Epithelial cell of esophagus (primary cell): ENCODE results near the gene DHH.

Experiments used
- DNase-seq: peaks from one replicate; pipeline ENCODE4 v3.0.0; 2010; ENCODE audit warnings: low read depth
- H3K4me3 ChIP-seq: 2 replicates; pipeline ENCODE4 v1.5.1; 2011; ENCODE audit warnings: mild to moderate bottlenecking, low read length, control low read depth
- CTCF ChIP-seq: IDR thresholded peaks from 2 replicates; pipeline ENCODE4 v1.5.1; 2011; ENCODE audit warnings: low read depth, mild to moderate bottlenecking, low read length, control low read depth, inconsistent platforms; ENCODE audit not compliant: insufficient read depth; ENCODE audit errors: missing control alignments

DHH gene

GRCh38 chr12:49088932-49089330 lies 5.7 kb downstream of the DHH start:
- TF ChIP-seq CTCF: no peak
- DNase-seq: no peak
- no peak overlapping the region for H3K4me3 ChIP-seq

GRCh38 chr12:49088150-49088931 lies 6.3 kb downstream of the DHH start:
- peak; percentile 93 for DNase-seq
- H3K4me3 ChIP-seq: no peak overlapping the region
- peak; percentile 86 for TF ChIP-seq CTCF

GRCh38 chr12:49086116-49086515 lies 8.5 kb downstream of the DHH start:
- no peak for TF ChIP-seq CTCF
- no peak for DNase-seq
- no peak overlapping the region for H3K4me3 ChIP-seq

- TF ChIP-seq CTCF: no peak
- DNase-seq: no peak
- H3K4me3 ChIP-seq: no peak overlapping the region
Measured at GRCh38 chr12:49084438-49084837, 10.2 kb downstream of the DHH start.

GRCh38 chr12:49079793-49080192 lies 14.8 kb downstream of the DHH start:
- no peak for DNase-seq
- H3K4me3 ChIP-seq: no peak overlapping the region
- no peak for TF ChIP-seq CTCF

GRCh38 chr12:49070971-49071370 lies 23.6 kb downstream of the DHH start:
- TF ChIP-seq CTCF: no peak
- H3K4me3 ChIP-seq: no peak overlapping the region
- no peak for DNase-seq

- peak within 1 kb of the TSS; percentile 69 for H3K4me3 ChIP-seq
- DNase-seq: peak; percentile 98
- TF ChIP-seq CTCF: peak; percentile 34
Measured at GRCh38 chr12:49069507-49070346, 24.9 kb downstream of the DHH start, which contains the start of gene RHEBL1. TSS of gene RHEBL1 (minus strand) at chr12:49069979. CDS start at chr12:49069785, 194 bp downstream.
